ENCODE results near the gene LMF2.

Gene LMF2

GRCh38 chr22:50483977-50484853 is 23.3 kb downstream of the LMF2 start:
- no peak for DNase-seq

GRCh38 chr22:50483556-50483955 is 23.9 kb downstream of the LMF2 start:
- DNase-seq = no peak

GRCh38 chr22:50483106-50483505 is 24.4 kb downstream of the LMF2 start:
- no peak for DNase-seq

- no peak for DNase-seq
Measured at GRCh38 chr22:50482107-50483074, 25.1 kb downstream of the LMF2 start.

- peak in 1 of 56 donors; percentile 10 for DNase-seq
Measured at GRCh38 chr22:50481440-50482106, 25.9 kb downstream of the LMF2 start, which contains the start of gene ADM2. Gene ADM2, plus strand, starts transcription at chr22:50481543. Its CDS starts 305 bp downstream, at chr22:50481848.

- DNase-seq = no peak
Measured at GRCh38 chr22:50481045-50481439, 26.5 kb downstream of the LMF2 start.

GRCh38 chr22:50479721-50480120 is 27.8 kb downstream of the LMF2 start:
- no peak for DNase-seq

- no peak for DNase-seq
Measured at GRCh38 chr22:50477923-50478322, 29.6 kb downstream of the LMF2 start.

GRCh38 chr22:50476868-50477267 is 30.6 kb downstream of the LMF2 start:
- no peak for DNase-seq

- DNase-seq = no peak
Measured at GRCh38 chr22:50475652-50476002, 31.9 kb downstream of the LMF2 start.

GRCh38 chr22:50474710-50475651 is 32.5 kb downstream of the LMF2 start, which contains the start of gene SBF1:
Gene SBF1, minus strand, starts transcription at chr22:50475035. Its CDS starts 195 bp downstream, at chr22:50474840.
- DNase-seq = peak; percentile 21 to 93 (median 84)

GRCh38 chr22:50473855-50474671 is 33.4 kb downstream of the LMF2 start:
- peak in 16 of 56 donors; percentile 4 to 41 (median 20) for DNase-seq

- no peak for DNase-seq
Measured at GRCh38 chr22:50473088-50473487, 34.4 kb downstream of the LMF2 start.

- DNase-seq = no peak
Measured at GRCh38 chr22:50471962-50472361, 35.5 kb downstream of the LMF2 start.

- DNase-seq = peak in 46 of 56 donors; percentile 9 to 81 (median 52)
Measured at GRCh38 chr22:50471197-50471847, 36.2 kb downstream of the LMF2 start.

GRCh38 chr22:50470491-50470890 is 37.0 kb downstream of the LMF2 start:
- no peak for DNase-seq

GRCh38 chr22:50469377-50470305 is 37.9 kb downstream of the LMF2 start:
- DNase-seq = peak in 8 of 56 donors; percentile 3 to 46 (median 27)

All from nucleus accumbens (tissue), 56 donors.